NB4 (cell line): Measurements from ENCODE around the gene EIF2D.

Experiments
- DNase-seq: peaks from one replicate; pipeline ENCODE4 v3.0.0; 2010; ENCODE audit warnings: low read depth
- H3K4me3 ChIP-seq: one replicate; pipeline ENCODE4 v1.5.1; 2011; ENCODE audit warnings: mild to moderate bottlenecking, low read depth, low read length, moderate library complexity
- MYC ChIP-seq: IDR thresholded peaks from 2 replicates; pipeline ENCODE4 v1.6.1; 2011; ENCODE audit warnings: low read depth, low read length
- POLR2A ChIP-seq: IDR thresholded peaks from 2 replicates; pipeline ENCODE4 v1.6.1; 2011; ENCODE audit warnings: mild to moderate bottlenecking; ENCODE audit not compliant: insufficient read length; ENCODE audit errors: extremely low read depth
- TF ChIP-seq, protein P1 (sequence below): IDR thresholded peaks from one replicate; pipeline ENCODE4 v1.5.1; 2012; ENCODE audit warnings: low read depth, low read length
- TF ChIP-seq, protein P2 (sequence below): IDR thresholded peaks from 2 replicates; pipeline ENCODE4 v1.6.1; 2011; ENCODE audit warnings: low read depth, low read length

The EIF2D gene

GRCh38 chr1:206657751-206658150 lies 45.5 kb upstream of the EIF2D start:
- DNase-seq, result no peak
- H3K4me3 ChIP-seq, result no peak overlapping the region
- TF ChIP-seq, protein P1, sequence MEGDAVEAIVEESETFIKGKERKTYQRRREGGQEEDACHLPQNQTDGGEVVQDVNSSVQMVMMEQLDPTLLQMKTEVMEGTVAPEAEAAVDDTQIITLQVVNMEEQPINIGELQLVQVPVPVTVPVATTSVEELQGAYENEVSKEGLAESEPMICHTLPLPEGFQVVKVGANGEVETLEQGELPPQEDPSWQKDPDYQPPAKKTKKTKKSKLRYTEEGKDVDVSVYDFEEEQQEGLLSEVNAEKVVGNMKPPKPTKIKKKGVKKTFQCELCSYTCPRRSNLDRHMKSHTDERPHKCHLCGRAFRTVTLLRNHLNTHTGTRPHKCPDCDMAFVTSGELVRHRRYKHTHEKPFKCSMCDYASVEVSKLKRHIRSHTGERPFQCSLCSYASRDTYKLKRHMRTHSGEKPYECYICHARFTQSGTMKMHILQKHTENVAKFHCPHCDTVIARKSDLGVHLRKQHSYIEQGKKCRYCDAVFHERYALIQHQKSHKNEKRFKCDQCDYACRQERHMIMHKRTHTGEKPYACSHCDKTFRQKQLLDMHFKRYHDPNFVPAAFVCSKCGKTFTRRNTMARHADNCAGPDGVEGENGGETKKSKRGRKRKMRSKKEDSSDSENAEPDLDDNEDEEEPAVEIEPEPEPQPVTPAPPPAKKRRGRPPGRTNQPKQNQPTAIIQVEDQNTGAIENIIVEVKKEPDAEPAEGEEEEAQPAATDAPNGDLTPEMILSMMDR, result no peak
- TF ChIP-seq, protein P2, sequence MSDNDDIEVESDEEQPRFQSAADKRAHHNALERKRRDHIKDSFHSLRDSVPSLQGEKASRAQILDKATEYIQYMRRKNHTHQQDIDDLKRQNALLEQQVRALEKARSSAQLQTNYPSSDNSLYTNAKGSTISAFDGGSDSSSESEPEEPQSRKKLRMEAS, result no peak
- TF ChIP-seq POLR2A (no peak), MYC (no peak)

DNA sequence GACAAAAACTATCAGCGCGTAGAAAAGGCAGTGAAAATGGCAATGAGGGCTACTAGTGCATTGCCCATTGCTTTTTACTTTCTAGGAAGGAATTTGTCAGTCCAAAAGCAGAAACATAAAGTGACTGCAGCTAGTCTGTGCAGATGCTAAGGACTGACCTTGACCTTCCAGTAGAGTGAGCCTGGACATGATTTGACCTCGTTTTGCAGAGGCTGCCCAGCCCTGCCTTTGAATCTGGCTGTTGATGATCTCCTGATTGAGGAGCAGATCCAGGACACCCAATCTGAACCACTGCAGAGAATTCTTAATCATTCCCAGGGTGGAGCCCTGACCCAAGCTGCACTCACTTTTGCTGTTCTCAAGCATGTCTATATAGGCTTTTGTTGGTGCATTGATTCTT lies 44.7 kb upstream of the EIF2D start:
- no peak for TF ChIP-seq POLR2A
- TF ChIP-seq, protein P1, result no peak
- TF ChIP-seq, protein P2, result no peak
- no peak for TF ChIP-seq MYC
- H3K4me3 ChIP-seq, result no peak overlapping the region

GRCh38 chr1:206655471-206655882 lies 43.2 kb upstream of the EIF2D start:
- TF ChIP-seq MYC (no peak), POLR2A (no peak)
- TF ChIP-seq, protein P2, result no peak
- TF ChIP-seq, protein P1, result no peak
- no peak overlapping the region for H3K4me3 ChIP-seq
- no peak for DNase-seq

More for the DNA sequence above, 44.7 kb upstream of the EIF2D start:
- no peak for DNase-seq

GRCh38 chr1:206654828-206655227 lies 42.6 kb upstream of the EIF2D start:
- no peak overlapping the region for H3K4me3 ChIP-seq
- DNase-seq, result no peak
- TF ChIP-seq, protein P2, result no peak
- TF ChIP-seq POLR2A (no peak), MYC (no peak)
- TF ChIP-seq, protein P1, result no peak

DNA sequence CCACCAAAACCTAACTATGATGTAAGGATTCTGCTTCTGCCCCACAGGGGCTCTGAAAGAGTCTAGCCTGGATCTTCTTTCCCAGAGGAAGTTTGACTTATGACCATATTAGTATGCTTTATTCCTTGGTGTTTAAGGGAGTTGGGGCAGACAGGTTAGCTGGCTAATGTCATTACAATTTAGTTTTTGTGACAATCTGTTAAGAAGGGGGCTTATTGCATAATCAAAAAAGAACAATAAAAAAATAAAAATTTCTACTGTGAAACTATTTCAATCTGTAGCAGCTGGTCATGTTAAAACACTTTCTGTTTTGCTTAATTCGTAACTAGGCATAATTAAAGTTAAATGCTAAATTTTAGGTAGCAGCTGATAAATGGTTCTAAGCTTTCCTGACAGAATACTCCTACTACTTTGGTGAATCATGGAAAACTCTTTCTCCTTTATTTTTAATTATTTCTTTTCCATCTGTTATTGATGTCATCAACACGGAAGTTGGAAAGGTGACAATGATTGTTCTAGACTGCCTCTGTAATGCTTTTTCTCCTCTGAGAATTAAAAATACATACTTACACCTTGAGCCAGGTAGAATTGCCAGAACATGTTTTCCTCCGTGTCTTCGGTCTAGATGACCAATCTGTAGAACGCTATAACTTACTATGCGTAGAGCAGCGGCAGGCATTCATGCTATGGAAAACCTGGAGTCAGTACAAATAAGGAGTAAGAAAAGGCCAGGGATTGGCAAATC lies 41.6 kb upstream of the EIF2D start:
- TF ChIP-seq POLR2A (no peak), MYC (no peak)
- TF ChIP-seq, protein P1, result no peak
- TF ChIP-seq, protein P2, result no peak
- DNase-seq, result no peak

More for the DNA sequence above, 41.6 kb upstream of the EIF2D start:
- H3K4me3 ChIP-seq, result no peak overlapping the region
